HG03025 (cell line): ENCODE results near the gene ASB18.

Experiments
- ATAC-seq: cut with Tn5 transposase; IDR thresholded peaks from one replicate; pipeline ENCODE4 v1.9.1; 2021; ENCODE audit warnings: mild to moderate bottlenecking, moderate library complexity; ENCODE audit not compliant: unreplicated experiment, low FRiP score

Gene ASB18

DNA sequence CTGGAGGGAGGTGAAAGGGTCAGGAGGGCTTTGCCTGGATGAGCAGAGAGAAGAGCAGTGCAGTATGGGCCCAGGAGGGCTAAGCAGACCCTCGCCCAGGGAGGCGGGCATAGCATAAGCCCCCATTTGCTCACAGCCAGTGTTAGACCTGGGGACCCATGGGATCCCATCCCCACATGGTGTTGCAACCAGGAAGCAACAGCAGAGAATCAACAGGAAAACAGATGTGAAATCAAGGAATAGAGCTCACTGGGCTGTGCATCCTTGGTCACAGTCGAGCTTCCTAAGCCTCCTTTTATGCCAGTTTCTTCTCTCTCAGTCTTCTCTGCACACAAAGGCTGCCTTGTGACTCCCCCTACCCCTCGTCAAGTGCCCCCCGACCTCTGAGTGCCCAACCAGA lies 19.9 kb downstream of the ASB18 start:
- no peak for ATAC-seq

DNA sequence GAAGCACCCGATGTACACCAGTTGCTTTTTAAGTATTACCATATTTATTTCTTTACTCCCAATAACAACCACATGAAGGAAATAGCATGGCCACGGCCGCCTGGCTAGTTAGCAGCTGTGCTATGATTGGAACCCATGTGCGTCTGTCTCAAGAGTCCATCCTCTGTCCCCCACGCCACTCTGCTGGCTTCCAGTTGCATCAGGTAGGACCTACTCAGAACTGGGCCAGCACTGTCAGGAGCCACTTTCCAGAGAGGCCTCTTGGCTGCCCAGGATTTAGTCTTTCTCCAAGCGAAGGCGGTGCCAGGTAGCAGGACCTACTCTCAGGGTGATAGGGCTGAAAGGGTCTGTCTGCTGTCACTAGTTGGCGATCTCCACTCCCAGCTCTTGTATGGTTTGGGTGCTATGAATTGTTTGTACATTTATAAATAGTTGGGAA lies 22.1 kb downstream of the ASB18 start:
- ATAC-seq = no peak

DNA sequence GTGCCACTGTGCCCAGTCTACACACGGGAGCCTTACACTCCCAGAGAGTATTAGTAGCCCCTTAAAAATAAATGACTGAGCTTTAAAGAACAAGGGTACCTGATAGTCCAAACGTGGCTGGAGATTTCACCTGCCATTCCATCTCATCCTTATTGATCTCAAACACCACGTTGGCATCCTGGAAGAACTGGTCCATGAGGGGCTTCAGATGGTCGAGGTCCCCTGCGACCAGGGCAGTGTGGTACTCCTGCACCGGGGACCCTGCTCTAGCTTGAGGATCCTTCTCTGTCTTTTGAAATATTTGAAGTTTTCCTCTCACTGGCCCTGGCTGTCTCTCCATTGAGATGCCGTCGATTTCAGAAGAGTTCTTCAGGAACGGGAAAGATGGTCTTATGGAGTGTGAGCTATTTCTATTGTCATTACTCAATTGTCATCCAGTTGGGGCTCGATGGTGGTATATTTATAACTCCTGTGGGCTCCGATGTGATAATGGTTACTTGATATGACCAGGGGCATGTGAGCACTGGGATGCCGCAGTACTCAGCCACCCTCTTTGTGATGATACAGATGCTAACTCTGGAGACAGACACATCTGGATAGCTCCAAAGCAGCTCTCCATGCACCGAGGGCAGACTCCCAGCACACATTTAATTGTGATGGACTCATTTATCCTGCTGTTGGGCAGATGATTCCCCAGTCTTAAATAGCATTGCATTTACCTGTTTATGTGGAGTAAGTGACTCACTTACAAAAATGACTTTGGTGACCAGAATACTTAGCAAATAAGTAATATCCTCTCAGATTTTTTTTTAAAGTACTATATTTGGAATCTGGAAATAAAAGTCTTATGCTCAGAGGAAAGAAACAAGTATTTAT lies 22.8 kb downstream of the ASB18 start:
- ATAC-seq = no peak

DNA sequence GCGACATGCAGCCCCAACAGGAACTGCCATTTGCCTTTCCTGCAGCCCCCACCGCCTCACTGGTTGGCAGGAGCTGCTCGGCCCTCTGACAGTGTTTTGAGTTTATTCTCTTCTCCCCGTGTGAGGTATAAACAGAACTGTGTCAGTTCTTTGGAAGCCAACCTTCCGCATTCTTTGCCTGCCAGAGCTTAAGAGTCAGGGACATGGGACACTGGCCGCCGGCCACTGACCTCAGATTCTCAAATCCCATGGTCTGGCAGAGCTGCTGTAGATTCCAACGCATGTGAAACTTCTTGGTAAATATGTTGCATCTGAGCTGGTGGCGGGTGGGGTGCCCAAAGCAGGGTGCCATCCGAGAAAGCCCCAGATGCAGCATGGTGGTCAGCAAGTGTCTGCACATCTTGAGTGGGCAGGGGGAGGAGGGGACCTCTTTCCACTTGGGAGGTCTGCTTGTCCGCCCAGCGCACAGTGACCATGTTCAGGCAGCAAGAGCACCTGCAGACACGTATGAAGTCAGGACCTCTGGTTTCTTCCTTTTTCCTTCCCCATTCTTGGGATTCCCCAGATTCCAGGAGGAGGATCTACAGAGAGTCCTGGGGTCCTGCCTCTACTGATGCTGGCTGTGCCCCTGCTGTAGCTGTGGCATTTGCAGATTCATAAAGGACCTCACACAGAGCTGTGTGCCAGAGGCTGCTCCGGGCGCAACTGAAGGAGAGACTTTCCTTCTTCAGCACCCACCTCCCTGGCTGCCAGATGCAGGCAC lies 23.8 kb downstream of the ASB18 start:
- ATAC-seq = no peak

DNA sequence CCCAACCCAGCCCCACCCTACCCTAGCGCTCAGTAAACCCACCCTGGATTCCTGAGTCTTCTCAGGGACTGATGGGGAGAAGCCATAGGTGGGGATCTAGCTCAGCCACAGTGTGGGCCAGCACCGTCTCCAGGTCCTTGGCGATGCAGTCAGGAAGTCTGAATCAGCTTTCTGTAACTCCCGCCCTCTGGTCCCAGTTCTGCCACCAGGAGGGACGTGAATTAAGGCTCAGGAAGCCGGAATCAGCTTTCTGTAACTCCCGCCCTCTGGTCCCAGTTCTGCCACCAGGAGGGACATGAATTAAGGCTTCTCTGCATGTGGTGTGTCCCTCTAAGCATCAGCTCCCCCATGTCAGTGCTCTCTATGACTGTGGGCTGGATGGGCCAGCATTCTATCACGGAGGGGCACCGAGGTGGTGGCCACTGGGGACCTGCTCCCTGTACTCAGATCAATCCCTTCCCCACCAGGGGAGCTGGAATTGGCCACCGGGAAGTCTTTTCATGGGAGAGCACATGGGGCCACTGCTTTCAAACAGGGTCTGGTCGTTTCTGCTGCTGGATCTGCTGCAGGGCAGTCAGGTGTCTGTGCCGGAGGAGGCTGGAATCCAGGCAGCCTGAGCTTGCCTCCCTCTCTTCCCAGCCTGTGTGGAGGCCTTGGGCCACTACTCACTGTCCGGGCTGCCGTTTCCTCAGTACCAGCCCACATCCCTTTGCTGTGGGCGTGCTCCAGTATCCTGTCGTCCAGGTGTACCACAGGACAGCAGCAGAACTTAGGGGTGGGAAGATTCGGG lies 24.7 kb downstream of the ASB18 start:
- ATAC-seq = no peak

DNA sequence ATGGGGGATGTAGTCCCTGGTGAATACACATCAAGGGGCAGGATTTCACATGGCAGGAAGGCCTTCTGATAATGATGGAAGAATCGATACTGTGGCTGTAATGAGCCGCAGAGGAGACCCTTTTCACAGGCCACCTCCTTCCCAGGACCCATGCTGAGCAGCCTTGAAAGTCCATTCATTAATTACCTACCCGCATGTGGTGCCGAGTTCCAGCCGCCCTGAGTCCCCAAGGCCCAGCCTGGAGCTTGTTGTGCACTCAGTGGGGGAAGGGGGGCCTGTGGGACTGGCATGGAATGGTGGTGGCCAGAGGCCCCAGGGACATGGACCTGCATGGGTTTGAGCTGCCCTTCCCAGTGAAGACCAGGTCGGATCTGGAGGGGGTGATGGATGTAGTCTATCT lies 25.5 kb downstream of the ASB18 start:
- no peak for ATAC-seq

DNA sequence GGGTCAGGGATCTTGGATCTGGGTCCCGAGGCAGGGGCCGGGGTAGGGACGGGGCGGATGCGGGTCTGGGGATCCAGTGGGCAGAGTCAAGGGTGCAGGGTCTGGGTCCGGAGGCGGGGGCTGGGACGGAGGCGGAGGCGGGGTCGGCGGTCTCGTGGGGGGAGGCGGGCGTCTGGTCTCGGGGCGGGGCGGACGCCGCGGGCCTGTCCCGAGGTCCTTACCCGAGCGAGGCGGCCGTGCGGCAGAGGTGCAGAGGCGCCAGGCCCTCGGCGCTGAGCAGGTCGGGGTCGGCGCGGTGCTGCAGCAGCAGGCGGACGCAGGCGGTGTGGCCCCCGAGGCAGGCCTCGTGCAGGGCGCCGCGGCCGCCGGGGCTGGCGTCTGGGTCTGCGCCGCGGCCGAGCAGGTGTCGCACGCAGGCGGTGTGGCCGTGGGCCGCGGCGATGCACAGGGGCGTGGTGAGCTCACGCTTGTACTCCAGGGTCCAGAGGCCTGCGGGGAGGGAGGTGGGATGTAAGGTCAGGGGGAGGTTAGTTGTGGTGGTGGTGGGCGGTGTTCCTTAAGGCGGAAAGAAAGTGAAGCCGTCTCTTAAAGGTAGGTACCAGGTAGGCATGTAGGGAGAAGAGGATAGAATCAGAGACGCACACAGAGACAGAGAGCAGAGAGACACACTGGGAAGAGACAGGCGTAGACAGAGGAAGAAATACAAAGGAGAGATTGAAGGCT lies 26.6 kb downstream of the ASB18 start:
- no peak for ATAC-seq

DNA sequence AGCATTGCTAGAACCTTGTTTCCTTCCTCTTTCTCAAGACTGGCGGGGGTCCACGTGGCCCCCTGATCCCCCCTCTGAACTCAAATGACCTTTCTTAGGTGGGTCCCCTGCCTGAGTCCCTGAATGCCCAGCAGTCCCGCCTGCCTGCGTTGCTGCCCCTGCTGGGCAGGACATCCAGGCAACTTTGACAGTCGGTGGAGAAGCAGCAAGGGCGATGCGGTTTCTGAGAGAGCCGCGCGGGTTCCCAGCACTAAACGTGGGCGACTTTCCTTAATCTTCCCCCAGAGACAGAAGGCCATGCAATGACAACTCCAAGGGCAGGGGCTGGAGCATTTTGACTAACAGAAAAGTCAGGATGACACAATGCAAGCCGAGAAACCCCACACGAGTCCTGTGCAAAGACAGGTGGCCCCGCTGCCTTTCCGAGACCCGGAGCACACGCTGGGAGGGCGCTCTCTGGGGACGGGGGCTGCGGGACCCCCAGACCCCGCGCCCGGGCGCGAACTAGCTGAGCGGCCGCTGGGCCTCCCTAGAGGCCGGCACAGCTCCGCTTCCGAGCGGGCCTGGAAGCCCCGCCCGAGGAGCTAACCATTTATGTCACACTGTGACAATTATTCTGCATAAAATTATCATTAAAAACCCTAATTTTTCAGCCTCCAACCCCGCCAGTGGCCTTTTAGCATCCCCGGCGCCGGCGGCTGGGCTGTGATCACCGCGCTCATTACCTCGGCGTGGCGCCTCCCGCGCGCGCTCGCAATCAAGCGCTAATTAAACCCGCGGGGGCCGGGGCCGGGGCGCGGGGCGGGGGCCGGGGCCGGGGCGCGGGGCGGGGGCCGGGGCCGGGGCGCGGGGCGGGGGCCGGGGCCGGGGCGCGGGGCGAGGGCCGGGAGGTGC lies 27.4 kb downstream of the ASB18 start:
- ATAC-seq = no peak

DNA sequence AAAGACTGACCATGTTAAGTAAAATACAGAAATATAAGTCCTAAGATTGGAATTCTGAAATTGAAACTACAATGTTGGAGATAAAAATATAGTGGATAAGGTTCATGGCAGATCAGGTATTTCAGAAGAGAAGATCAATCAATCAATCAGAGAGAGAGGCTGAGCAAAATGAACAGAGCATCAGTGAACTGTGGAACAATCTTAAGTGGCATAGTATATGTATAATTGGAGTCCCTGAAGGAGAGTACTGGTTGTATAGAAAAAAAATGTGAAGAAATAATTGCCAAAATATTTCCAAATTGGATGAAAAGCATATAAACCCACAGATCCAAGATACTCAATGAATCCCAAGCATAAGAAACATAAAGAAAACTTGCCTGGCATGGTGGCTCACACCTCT lies 35.0 kb downstream of the ASB18 start:
- ATAC-seq = no peak

DNA sequence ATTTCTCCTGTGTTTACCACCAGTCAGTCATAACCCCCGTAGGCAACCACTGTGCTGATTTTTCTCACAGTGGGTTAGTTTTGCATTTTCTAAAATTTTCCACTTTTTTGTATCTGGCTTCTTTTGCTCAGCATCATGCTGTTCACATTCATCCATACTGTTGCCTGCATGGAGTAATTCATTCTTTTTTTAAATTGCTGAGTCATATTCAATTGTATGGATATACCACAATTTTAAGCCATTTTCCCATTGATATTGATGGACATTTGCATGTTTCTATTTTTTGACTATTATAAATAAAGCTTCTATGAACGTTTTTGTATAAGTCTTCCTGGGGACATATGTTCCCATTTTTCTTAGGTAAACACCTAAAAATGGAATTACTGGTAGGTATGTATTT lies 40.5 kb downstream of the ASB18 start:
- no peak for ATAC-seq

DNA sequence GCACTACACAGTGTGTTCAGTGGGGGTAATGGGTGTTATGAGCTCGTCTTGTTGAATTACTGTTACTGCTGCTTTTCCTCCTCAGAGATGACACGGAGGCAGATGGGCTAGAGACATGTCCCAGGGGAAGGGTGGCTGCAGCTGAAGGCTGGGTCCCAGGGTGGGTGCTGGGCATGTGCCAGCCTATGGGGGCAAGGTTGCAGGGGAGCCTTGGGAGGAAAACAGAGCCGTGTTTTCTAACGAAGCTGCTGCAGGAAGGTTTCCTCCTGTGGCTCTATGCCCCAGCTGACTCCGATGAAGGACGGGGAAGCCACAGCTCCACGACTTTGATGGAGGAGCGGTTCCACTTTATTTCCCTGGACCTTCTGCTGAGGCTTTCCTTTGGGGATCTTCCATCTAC lies 42.4 kb downstream of the ASB18 start:
- no peak for ATAC-seq

DNA sequence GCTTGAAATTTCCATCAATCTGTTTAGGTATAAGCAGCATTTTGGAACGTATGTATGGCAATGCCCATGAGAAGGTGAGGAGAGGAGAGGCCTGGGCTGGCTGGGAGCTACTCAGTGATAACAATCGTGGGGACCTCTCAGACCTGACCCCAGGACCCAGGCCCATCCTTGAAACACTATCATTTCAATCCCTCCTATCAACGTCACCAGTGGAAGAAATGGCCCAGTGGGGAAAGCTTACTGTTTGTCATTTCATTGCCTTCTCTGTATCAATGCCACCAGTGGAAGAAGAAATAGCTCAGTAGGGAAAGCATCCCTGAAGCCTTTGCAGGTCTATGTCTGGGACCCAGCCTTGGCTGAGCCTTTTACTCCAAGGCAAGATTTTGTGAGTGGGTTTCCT lies 44.8 kb downstream of the ASB18 start:
- no peak for ATAC-seq

DNA sequence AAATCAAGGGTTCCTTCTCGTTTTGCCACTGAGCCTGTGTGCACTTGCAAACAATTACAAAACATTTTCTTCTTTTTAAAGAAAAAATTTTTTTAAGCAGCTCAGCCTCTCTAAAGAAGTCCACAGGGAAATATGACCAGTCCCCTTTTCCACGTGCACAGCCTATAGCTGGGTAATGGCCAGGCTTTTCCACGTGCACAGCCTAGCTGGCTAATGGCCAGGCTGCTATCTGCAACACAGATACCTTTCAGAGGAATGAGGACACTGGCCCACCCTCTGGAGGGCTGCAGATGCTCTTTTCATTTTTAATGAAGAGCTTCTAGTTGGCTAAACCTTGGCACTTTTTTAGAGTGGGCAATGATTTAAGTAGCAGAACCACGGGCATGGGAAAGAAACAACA lies 46.3 kb downstream of the ASB18 start:
- ATAC-seq = no peak

DNA sequence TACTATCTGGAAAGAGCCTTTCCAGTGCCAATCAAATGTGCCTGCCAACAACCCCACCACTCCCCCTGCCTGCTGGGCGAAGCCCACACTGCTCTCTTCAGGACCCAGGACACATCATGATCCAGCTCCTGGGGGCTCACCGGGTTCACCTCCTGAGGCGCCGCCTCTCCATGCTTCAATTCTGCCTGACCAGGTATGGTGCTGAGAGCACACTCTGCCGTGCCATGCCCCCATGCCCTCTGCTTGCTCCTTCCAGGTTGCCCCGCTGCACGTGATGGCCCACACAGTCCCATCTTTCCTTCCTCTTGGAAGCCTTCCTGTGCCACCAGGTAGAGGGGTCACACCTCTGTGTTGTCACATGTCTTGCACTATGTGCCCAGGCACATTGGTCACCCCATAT lies 47.5 kb downstream of the ASB18 start:
- ATAC-seq = no peak

DNA sequence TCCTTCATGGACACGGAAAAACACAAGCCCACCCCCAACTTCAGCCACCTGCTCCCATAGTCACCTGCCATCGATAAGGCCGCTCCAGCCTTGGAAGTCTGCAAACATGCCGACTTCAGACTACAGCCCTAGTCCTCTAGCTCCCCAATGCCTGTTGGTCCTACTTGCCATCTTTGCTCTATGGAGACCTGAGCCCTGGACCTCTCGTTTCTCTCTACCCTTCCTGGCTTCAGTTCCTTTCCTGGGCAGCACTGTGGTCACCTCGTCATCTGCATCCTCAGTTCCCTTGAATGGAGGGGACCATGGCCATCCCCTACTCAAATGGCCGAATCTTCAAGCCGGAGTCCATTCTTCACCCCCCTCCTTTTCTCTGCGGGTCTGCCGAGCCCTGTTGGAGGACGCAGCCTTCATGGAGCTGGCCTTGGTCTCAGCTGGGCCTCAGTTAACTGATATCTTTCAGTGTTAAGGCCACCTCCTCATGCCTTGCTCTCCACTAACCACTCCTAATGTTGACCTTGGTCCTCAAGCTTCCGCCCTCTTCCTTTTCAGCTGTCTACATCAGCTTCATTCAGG lies 48.4 kb downstream of the ASB18 start:
- no peak for ATAC-seq

DNA sequence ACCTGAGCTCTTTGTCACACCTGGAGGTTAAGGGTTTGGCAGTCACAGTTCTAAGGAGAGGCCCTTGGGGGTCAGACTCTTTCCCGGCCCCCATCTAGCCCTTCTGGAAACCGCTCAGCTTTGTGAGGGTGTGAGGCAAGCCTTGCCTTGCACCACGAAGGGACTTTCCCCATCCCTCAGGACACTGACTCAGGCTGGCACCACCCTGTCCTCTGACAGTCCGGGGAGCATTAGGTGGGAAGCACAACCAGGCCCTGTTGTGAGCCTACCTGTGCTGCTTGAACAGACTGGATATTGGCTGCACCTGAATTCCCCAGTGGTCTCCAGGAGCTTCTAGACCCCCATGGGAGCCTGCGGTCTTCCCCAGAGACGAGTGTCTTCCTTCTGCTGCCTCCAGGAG lies 49.0 kb downstream of the ASB18 start:
- ATAC-seq = no peak

DNA sequence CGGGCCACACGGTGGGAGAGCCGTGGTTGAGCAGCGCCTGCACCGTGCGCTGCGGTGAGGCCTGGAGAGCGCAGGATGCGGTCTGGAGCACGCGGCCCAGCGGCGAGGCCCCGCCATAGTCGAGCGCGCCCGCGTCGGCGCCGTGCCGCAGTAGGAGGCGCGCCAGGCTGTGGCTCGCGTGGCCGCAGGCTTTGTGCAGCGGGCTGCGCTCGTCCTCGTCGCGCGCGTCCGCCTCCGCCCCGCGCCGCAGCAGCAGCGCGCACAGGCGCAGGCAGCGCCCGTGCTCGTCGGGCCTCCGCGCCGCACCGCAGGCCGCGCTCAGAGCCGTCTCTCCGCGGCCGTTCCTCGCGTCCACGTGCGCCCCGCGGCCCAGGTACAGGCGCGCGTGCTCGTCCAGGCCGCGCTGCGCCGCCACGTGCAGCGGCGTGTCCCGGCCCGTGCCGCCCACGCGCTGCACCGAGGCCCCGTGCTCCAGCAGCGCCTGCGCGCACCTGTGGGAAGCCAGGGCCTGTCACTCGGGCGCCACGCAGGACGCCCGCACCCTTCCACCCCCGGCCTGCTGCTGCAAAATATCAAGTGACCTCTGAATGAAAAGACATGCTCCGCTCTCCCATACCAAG lies 49.7 kb downstream of the ASB18 start:
- ATAC-seq = no peak

DNA sequence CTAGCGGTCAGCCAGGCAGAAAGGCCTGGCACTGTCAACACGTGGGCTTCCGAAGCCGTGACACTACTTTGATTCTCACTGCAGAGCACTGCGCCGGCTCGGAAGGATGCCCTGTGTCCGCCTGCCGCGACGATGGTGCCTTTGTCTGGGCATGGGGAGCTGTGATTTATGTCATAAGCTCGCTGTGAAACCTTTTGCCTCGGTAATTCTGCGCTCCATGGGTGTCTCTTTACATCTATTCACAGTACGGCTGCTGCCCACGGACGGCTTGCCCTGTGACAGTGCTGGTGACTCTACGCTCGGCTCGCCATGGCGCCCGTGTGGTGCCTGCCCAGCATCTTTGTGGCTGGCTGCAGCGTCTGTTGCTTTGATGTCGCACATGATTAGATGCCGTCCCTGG lies 52.9 kb downstream of the ASB18 start:
- no peak for ATAC-seq

DNA sequence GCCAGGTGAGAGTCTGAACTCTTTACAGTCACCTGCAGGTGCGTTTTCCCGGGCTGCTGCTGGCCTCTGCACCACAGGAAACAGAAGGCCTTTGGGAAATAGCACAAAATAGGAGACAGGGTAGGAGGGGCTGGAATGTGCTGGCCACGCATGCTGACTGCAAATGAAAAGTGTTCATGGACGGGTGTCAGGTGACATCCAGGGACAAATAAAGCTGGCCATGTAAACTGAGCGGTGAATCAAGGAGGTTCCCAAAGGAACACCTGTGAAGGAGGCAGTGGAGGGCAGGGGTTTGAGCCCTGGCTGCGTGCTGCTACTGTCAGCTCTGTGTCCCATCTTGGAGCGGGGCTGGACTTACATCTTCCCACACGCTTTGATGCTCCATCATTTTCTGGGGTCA lies 53.7 kb downstream of the ASB18 start:
- no peak for ATAC-seq
